DND-41 (cell line): ENCODE results near the gene FGFR3.

Experiments used
- ATAC-seq: fragments of 200-7000 bp; cut with Tn5 transposase; 3 replicates; pipeline ENCODE4 v1.9.1; 2021; ENCODE audit warnings: low read depth; ENCODE audit not compliant: insufficient read depth
- DNase-seq: peaks from one replicate; pipeline ENCODE4 v3.0.0-alpha.2; 2020
- H2AFZ ChIP-seq: 2 replicates; pipeline ENCODE4 v1.6.0; 2012; ENCODE audit warnings: low read depth, low read length
- H3K27ac ChIP-seq: 2 replicates; pipeline ENCODE4 v1.5.1; 2012; ENCODE audit warnings: low read length, inconsistent platforms
- H3K27me3 ChIP-seq: fragments of 200-600 bp; sonication (generic); 2 replicates; pipeline ENCODE4 v1.6.0; 2012; ENCODE audit warnings: low read length, mild to moderate bottlenecking, inconsistent platforms; ENCODE audit not compliant: insufficient read depth, poor library complexity
- H3K36me3 ChIP-seq: 2 replicates; pipeline ENCODE4 v1.5.1; 2012; ENCODE audit warnings: low read length, inconsistent platforms; ENCODE audit not compliant: insufficient read depth
- H3K4me1 ChIP-seq: 2 replicates; pipeline ENCODE4 v1.5.1; 2012; ENCODE audit warnings: mild to moderate bottlenecking, low read length; ENCODE audit not compliant: insufficient read depth
- H3K4me2 ChIP-seq: 2 replicates; pipeline ENCODE4 v1.6.0; 2012; ENCODE audit warnings: mild to moderate bottlenecking, moderate library complexity, low read length, inconsistent platforms; ENCODE audit not compliant: insufficient read depth
- H3K4me3 ChIP-seq, 2 experiments: fragments of 200-600 bp in 1 of 2; shearing (Covaris generic) in 1 of 2; 2 replicates each; pipeline ENCODE4 v1.5.1; 2012 to 2016; ENCODE audit warnings: inconsistent platforms in 2 of 2, low read length in 2 of 2, mild to moderate bottlenecking in 2 of 2, low read depth in 1 of 2, moderate library complexity in 1 of 2
- H3K79me2 ChIP-seq: 2 replicates; pipeline ENCODE4 v1.6.0; 2012; ENCODE audit warnings: low read length, inconsistent platforms; ENCODE audit not compliant: insufficient read depth
- H3K9ac ChIP-seq: 2 replicates; pipeline ENCODE4 v1.6.0; 2012; ENCODE audit warnings: low read depth, mild to moderate bottlenecking, inconsistent platforms, low read length, moderate library complexity
- H3K9me3 ChIP-seq: 2 replicates; pipeline ENCODE4 v1.5.1; 2012; ENCODE audit warnings: low read length, moderate library complexity, mild to moderate bottlenecking, inconsistent platforms; ENCODE audit not compliant: insufficient read depth, severe bottlenecking
- H4K20me1 ChIP-seq: 2 replicates; pipeline ENCODE4 v1.6.0; 2012; ENCODE audit warnings: low read length; ENCODE audit not compliant: insufficient read depth
- EZH2 ChIP-seq: IDR thresholded peaks from 3 replicates; pipeline ENCODE4 v1.6.1; 2012; ENCODE audit warnings: borderline replicate concordance, low read depth, mild to moderate bottlenecking, moderate library complexity, low read length, inconsistent platforms; ENCODE audit not compliant: severe bottlenecking
- TF ChIP-seq, protein P1 (sequence below): IDR thresholded peaks from 2 replicates; pipeline ENCODE4 v1.5.1; 2012; ENCODE audit warnings: borderline replicate concordance, low read length, moderate library complexity, mild to moderate bottlenecking; ENCODE audit not compliant: poor library complexity, severe bottlenecking; ENCODE audit errors: extremely low read depth

Gene FGFR3

GRCh38 chr4:1783015-1783414 is 10.1 kb upstream of the FGFR3 start:
- no peak for DNase-seq
- no peaks in the 10 kb centered on the region for H3K36me3 ChIP-seq
- H3K27me3 ChIP-seq, result no peaks in the 10 kb centered on the region
- no peaks in the 10 kb centered on the region for H3K9me3 ChIP-seq
- no peak for ATAC-seq
- peaks cover 7% of the 10 kb centered on the region for H4K20me1 ChIP-seq
- H3K4me1 ChIP-seq, result no peaks in the 10 kb centered on the region
- no peak overlapping the region for H2AFZ ChIP-seq
- TF ChIP-seq EZH2, result no peak
- TF ChIP-seq, protein P1, sequence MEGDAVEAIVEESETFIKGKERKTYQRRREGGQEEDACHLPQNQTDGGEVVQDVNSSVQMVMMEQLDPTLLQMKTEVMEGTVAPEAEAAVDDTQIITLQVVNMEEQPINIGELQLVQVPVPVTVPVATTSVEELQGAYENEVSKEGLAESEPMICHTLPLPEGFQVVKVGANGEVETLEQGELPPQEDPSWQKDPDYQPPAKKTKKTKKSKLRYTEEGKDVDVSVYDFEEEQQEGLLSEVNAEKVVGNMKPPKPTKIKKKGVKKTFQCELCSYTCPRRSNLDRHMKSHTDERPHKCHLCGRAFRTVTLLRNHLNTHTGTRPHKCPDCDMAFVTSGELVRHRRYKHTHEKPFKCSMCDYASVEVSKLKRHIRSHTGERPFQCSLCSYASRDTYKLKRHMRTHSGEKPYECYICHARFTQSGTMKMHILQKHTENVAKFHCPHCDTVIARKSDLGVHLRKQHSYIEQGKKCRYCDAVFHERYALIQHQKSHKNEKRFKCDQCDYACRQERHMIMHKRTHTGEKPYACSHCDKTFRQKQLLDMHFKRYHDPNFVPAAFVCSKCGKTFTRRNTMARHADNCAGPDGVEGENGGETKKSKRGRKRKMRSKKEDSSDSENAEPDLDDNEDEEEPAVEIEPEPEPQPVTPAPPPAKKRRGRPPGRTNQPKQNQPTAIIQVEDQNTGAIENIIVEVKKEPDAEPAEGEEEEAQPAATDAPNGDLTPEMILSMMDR, result no peak
- H3K4me3 ChIP-seq, result no peak overlapping the region
- H3K79me2 ChIP-seq, result no peaks in the 10 kb centered on the region
- H3K9ac ChIP-seq, result no peak overlapping the region
- no peak overlapping the region for H3K4me2 ChIP-seq
- H3K27ac ChIP-seq, result no peak overlapping the region

GRCh38 chr4:1783970-1784369 is 9.1 kb upstream of the FGFR3 start:
- TF ChIP-seq, protein P1, result no peak
- no peak overlapping the region for H3K4me3 ChIP-seq
- DNase-seq (no peak), ATAC-seq (no peak)
- no peaks in the 10 kb centered on the region for H3K27me3 ChIP-seq
- H3K9me3 ChIP-seq, result no peaks in the 10 kb centered on the region
- H4K20me1 ChIP-seq, result peaks cover 3% of the 10 kb centered on the region
- no peaks in the 10 kb centered on the region for H3K36me3 ChIP-seq
- H3K4me1 ChIP-seq, result no peaks in the 10 kb centered on the region
- no peak overlapping the region for H3K4me2 ChIP-seq
- H3K79me2 ChIP-seq, result no peaks in the 10 kb centered on the region
- H3K9ac ChIP-seq, result no peak overlapping the region
- H2AFZ ChIP-seq, result no peak overlapping the region
- H3K27ac ChIP-seq, result no peak overlapping the region

- H2AFZ ChIP-seq, result no peak overlapping the region
- H3K36me3 ChIP-seq, result no peaks in the 10 kb centered on the region
- H3K27me3 ChIP-seq, result no peaks in the 10 kb centered on the region
- no peak overlapping the region for H3K4me2 ChIP-seq
- TF ChIP-seq, protein P1, result no peak
- no peaks in the 10 kb centered on the region for H3K9me3 ChIP-seq
- peaks cover 3% of the 10 kb centered on the region; the same call in 1 of the 2 replicates for H4K20me1 ChIP-seq
- H3K9ac ChIP-seq, result no peak overlapping the region
- H3K4me3 ChIP-seq, result no peak overlapping the region
- DNase-seq (no peak), ATAC-seq (no peak)
- no peak overlapping the region for H3K27ac ChIP-seq
- no peaks in the 10 kb centered on the region for H3K4me1 ChIP-seq
- no peaks in the 10 kb centered on the region for H3K79me2 ChIP-seq
These were observed 8.7 kb upstream of the FGFR3 start for GRCh38 chr4:1784395-1784788.

DNA sequence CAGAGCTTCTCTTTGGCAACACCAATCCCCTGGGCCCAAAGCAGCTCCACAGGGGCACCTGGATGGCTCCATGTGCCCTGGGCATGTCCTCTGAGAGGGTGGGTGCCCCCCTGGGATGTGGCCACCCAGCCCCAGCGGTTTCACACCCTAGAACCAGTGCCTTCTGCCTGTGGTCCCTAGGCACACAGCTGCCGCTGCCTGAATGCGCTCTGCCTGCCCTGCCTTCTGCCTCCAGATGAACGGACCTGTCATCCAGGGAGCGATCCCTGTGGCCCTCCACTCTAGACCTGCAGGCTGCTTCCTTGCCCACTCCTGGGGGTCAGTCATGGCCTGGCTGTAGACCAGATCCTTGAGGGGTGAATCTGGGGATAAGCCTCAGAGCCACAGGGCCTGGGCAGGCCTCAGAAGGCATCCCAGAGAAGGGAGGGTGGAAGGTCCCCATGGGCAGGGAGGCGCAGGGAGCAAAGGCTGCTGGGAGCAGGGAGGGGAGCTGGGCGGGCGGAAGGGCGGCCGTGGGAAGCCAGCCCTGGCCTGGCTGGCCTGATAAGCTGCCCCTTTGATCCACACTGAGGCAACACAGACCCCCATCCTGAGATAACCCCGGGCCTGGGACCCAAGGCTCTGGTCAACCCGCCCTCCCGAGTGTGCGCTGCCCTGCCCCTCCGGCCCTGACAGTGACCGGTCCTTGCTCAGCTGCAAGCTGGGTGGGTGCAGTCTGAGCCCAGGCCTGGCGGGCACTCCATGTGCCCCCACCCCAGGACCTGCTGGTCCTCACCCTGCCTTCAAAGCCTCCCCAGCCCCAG is 8.1 kb upstream of the FGFR3 start:
- H3K4me2 ChIP-seq, result no peak overlapping the region

More for the DNA sequence above, 8.1 kb upstream of the FGFR3 start:
- Histone ChIP-seq H2AFZ (no peak overlapping the region), H3K36me3 (no peaks in the 10 kb centered on the region), H3K27me3 (no peaks in the 10 kb centered on the region), H4K20me1 (peaks cover 3% of the 10 kb centered on the region; the same call in 1 of the 2 replicates), H3K9me3 (no peaks in the 10 kb centered on the region), H3K9ac (no peak overlapping the region), H3K4me3 (no peak overlapping the region), H3K27ac (no peak overlapping the region), H3K79me2 (no peaks in the 10 kb centered on the region), H3K4me1 (no peaks in the 10 kb centered on the region)
- ATAC-seq (no peak; the same call in 2 of the 3 replicates), DNase-seq (no peak)
- TF ChIP-seq, protein P1, result no peak
- no peak for TF ChIP-seq EZH2
